Adrenal gland (tissue), 5 donors: ENCODE data around the gene GRID1.

ENCODE experiments used
- CTCF ChIP-seq, 6 experiments: fragments of 450-650 bp in 4 of 6; fragments of 200-600 bp in 2 of 6; sonication (generic) in 1 of 6; IDR thresholded peaks; 1 replicate in 5 of 6; 2 replicates in 1 of 6; pipeline versions ENCODE4 v1.5.1 to v1.8.0; 2016 to 2021; ENCODE audit warnings: antibody characterized with exemption in 6 of 6, mild to moderate bottlenecking in 2 of 6, moderate library complexity in 1 of 6
- POLR2A ChIP-seq, 2 donors: fragments of 450-650 bp; IDR thresholded peaks; one replicate each; pipeline ENCODE4 v1.6.1; 2017; ENCODE audit warnings: antibody characterized with exemption in 2 of 2, mild to moderate bottlenecking in 2 of 2, moderate library complexity in 1 of 2
- donor health status: DM: no; HTN: no; CAD: no.

GRCh38 chr10:86265236-86265894, 101.2 kb downstream of the GRID1 start:
- TF ChIP-seq CTCF (IDR thresholded peaks at IDR 0.05) (no peak), POLR2A (IDR thresholded peaks at IDR 0.05) (no peak)
